Right renal cortex interstitium (tissue), 3 donors: ENCODE results near the gene RPL18A. TPM values are rescaled to one million over a fixed set of nuclear protein-coding genes. Genes with fewer than 3 reads are reported as not detected.

Source experiments
- DNase-seq, 3 donors: peaks; one replicate each; pipeline ENCODE4 v3.0.0-alpha.2; 2013; ENCODE audit warnings: low read depth in 3 of 3, low spot score in 2 of 3
- polyA plus RNA-seq, 3 donors: library from polyadenylated mRNA; unstranded; fragments of 120-200 nt; gene quantifications; one replicate each; pipeline ENCODE4 v1.2.1, GENCODE V29; 2013; ENCODE audit not compliant: insufficient read length in 3 of 3

RPL18A gene
- polyA plus RNA-seq, 3 donors = 782 to 939 (median 817) TPM

GRCh38 chr19:17841371-17841809, 18.3 kb upstream of the RPL18A start:
- DNase-seq = no peak

- peak in 1 of 3 donors; percentile 79 for DNase-seq
Measured at GRCh38 chr19:17841810-17842662, 17.7 kb upstream of the RPL18A start.

GRCh38 chr19:17842663-17843291, 16.9 kb upstream of the RPL18A start:
- DNase-seq = no peak

DNA sequence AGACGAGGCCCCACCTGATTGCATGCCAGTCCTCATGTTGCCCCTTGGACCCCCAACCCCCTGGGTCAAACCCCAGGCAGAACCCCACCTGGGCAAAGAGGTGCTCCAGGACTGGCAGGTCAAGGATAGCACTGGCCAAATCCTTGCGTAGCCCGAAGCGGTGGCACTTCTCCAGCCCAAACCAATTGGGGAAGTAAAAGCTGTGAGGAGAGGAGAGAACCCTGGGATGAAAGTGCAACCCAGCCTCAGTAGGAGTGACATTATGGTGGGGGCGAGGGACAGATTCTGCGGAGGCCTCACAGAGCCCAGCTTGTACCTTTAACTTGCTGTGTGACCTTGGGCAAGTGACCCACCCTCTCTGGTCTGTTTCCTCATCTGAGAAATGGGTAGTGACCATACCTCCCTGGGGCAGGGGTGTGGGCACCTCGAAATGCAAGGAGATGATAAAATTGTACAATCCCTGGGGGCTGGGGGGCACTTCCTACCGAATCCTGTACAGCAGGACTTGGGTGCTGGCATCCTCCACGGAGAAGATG, 16.4 kb upstream of the RPL18A start:
- no peak for DNase-seq

GRCh38 chr19:17843908-17844490, 15.7 kb upstream of the RPL18A start:
- no peak for DNase-seq

DNA sequence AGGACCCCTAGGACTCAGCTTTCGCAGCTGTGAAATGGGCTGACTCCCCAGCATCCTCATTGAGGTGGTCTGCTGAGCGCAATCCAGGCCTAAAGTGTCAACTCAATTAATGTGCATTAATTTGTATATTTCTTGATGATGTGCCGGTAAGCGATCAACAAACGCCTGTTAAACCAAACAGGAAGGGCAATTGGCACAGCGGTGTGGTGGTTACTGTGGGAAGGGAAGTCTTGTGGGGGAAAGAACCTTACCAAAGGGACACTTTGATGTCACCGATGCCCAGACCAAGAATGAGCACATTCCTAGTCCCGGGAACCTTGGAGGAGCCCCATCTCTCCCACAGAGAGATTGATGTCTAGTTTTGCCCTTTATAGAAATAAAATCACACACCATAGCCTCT, 13.6 kb upstream of the RPL18A start:
- no peak for DNase-seq

DNA sequence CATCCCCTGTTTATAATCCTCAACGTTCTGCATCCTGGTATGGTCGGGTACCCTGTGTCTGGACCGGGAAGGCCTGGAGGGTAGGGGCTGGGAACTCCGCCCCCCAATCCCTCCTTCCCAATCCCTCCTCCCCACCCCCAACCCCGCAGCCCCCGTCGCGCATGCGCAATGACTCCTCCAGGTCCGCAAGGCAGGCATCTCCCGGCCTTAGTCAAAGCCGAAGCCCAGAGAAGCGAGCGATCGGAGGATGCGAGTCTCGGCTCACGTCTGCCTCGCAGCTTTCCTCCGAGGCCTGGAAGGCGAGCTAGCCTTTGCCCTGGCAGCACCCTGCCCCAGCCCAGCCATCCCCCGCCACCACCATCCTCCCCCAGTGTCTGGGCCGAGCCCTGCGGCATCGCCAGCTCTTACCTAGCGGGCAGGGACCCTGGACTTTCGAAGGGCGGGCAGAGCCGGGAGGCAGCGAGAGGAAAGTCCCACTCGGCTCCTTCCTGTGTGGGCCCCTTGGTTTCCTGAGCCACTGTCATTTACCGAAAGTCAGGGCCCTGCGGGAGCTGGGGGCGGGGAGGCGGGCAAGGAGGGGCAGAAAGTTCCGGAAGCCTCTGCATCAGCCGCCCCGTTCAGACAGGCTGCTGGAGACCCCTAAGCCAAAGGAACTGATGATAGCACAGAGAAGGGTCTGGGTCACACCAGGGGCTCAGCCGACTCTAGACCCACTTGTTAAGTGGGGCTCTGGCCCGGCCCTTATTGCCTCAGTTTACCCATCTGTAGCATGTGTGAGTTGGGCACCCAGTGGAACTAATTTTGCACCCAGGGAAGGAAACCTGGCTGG, 12.0 kb upstream of the RPL18A start, which contains the start of gene JAK3:
Gene JAK3 (minus strand): TSS at position 445 of the 829 bp plus-strand sequence. CDS start 3,565 bp downstream, outside the sequence.
- DNase-seq = peak in 1 of 3 donors; percentile 60

DNA sequence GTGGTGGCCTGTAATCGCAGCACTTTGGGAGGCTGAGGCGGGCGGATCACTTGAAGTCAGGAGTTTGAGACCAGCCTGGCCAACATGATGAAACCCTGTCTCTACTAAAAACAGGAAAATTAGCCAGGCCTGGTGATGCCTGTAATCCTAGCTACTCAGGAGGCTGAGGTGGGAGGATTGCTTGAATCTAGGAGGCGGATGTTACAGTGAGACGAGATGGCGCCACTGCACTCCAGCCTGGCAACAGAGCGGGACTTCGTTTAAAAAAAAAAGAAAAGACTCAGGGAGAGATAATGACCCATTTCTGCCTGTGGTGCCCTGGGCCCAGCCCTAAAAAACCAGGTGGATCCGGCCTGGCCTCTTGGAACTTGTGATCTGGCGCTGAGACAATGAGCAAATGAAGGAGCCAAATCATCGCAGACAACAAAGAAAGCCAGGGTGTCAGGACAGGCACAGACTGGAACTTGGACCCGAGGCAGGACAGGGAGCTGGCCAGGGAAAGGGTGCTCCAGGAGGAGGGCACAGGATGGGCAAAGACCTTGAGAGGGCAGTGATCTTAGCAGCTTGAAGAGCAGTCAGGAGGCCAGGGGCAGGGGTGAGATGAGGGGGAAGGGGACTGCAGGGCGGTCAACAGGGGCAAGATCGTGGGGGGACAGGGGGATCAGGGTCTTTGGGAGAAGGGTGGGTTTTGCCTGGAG, 11.0 kb upstream of the RPL18A start:
- no peak for DNase-seq

DNA sequence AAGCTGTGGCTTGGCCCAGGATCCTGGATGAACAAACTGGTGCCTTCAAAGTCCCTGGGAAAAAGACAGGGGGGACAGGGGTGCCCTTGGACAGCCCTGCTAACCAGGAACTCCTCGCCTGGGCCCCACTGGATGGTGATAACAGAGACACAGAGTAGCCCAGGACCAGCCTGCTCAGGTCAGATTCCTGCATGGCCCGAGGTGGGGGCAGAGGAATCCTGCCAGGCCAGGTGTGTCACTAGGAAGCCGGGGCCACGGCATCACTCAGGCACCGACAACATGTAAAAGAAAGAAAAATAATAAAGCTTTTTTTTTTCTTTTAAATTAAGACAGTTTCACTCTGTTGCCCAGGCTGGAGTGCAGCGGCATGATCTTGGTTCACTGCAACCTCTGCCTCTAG, 5.6 kb upstream of the RPL18A start:
- no peak for DNase-seq

GRCh38 chr19:17855280-17856152, 4.2 kb upstream of the RPL18A start:
- peak in 1 of 3 donors; percentile 62 for DNase-seq

DNA sequence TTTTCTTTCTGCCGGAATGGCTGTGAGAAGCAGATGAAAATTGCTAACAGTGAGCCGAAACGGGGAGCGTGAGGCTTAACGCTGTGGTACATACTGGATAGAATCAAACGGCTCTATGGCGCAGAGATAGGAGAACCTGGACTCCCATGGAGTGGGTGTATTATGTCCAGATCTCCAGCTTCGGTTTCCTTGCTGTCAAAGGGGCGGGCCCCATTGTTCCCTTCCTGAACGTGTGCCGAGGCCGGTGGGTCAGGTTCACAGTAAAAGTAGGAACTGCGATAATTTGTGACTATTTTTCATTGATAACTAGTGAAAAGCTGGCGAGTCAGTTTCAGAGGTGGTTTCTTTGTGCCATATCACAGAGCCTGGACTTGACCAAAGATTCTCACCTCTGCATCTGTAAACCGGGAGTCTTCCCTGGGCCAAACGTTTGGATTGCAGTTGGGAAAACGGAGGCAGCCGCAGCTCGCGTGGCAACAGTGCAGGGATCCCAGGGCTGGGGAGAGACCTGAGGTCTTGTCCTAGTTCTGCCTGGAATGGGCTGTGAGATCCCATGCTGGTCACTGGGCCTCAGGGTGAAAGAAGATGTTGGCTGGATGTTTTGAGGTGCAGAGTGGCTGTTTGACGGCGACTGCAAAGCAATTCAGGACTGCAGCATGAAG, 752 bp downstream of the RPL18A start:
- DNase-seq = no peak

- DNase-seq = no peak
Measured at GRCh38 chr19:17860993-17861360, 1.3 kb downstream of the RPL18A start.

GRCh38 chr19:17861542-17862402, 2.1 kb downstream of the RPL18A start:
- DNase-seq = no peak

DNA sequence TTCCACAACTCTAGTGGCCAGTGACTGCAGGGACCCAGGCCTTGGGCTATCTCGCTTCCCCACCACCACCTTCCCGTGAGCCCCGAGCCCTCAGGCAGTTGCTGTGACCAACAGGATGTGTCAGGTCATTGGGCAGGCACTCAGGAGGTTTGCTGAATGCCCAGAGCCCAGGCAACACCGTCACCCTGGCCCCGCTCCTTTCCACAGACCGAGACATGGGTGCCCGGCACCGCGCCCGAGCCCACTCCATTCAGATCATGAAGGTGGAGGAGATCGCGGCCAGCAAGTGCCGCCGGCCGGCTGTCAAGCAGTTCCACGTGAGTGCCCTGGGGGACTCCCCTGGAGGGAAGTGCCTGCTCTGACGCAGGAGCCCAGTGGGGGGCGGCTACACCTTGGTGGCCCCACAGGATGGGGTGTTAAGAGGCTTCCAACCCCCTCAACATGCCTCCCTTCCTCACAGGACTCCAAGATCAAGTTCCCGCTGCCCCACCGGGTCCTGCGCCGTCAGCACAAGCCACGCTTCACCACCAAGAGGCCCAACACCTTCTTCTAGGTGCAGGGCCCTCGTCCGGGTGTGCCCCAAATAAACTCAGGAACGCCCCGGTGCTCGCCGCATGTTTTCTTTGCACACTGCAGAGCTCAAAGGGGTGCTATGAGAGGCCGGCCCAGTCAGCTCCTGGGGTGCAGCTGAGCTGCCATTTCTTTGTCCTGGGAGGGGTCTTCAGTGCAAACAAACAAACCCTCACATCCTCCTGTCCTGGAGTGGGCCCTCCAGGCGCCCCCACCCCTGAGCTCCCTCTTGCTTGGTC, 3.2 kb downstream of the RPL18A start:
- DNase-seq = no peak

DNA sequence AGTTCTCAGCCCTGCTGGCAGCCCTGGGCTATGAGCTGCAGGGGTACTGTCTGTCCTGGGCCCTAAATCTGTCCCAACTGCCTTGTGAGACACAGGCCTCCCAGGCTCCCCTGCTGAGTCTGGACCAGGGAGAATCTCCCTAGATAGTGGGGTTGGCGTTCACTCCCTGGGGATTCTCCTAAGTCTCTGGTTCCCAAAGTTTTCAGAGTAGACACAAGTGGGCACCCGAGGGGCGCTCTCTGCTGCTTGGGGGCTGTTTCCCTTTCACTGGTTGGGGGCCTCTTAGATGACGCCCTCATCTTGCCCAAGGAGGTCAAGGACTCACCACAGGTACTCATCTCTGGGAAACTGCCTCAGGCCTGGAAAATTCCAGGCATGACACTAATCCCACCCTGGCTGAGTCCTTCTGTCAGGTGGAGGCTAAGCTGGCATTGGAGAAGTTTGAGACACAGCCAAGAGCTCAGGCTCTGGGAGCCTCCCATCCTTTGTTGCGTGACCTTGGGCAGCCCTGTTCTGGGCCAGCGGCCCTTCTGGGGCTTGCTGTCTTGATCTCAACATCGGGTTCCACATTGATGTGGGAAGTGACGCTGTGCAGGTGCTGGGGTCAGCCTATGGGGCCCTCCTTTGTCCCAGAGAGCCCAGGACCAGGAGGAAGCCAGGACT, 3.9 kb downstream of the RPL18A start:
- no peak for DNase-seq
